Activated CD4-positive, alpha-beta T cell treated with anti-CD3 and anti-CD28 coated beads for 36 hours (primary cell): ENCODE results near the gene IVL. TPM values are rescaled to one million over a fixed set of nuclear protein-coding genes. Genes with fewer than 3 reads are reported as not detected.

Experiments
- ATAC-seq: fragments of 200-7000 bp; cut with Tn5 transposase; one replicate; pipeline ENCODE4 v1.10.0; 2021; ENCODE audit warnings: mild to moderate bottlenecking, moderate library complexity
- CTCF ChIA-PET: fragments of 350-600 bp; sonication (Branson Sonifier 250); formaldehyde crosslinking; loops from one replicate; lab custom pipeline; 2021; ENCODE audit warnings: antibody characterized with exemption; lab: Charles Lee
- POLR2A ChIA-PET: fragments of 350-600 bp; sonication (Branson Sonifier 250); formaldehyde crosslinking; loops from one replicate; lab custom pipeline; 2021; ENCODE audit warnings: antibody characterized with exemption, inconsistent platforms; lab: Charles Lee
- DNase-seq: peaks from one replicate; pipeline ENCODE4 v3.0.0-alpha.2; 2020
- H3K27ac Mint-ChIP-seq: one replicate; pipeline ENCODE4 v1.8.0; 2021; ENCODE audit warnings: mixed read lengths
- H3K27me3 Mint-ChIP-seq: one replicate; pipeline ENCODE4 v1.8.0; 2021; ENCODE audit warnings: mixed read lengths
- H3K36me3 Mint-ChIP-seq: one replicate; pipeline ENCODE4 v1.8.0; 2021; ENCODE audit warnings: low read depth, mixed read lengths
- H3K4me1 Mint-ChIP-seq: one replicate; pipeline ENCODE4 v1.8.0; 2021; ENCODE audit warnings: mixed read lengths
- H3K4me3 Mint-ChIP-seq: one replicate; pipeline ENCODE4 v1.8.0; 2021; ENCODE audit warnings: mild to moderate bottlenecking, moderate library complexity, mixed read lengths
- H3K9me3 Mint-ChIP-seq: one replicate; pipeline ENCODE4 v1.8.0; 2021; ENCODE audit warnings: low read depth, mixed read lengths
- intact Hi-C, 2 experiments: fragments of 100-400 bp; cut with DNase I in 1 of 2; cut with micrococcal nuclease in 1 of 2; formaldehyde crosslinking; loops; one replicate each; pipeline versions ENCODE4 v1.14.2 to v1.15.1; 2022 to 2024; cut with DNase I, micrococcal nuclease
- total RNA-seq, 2 experiments: library from RNA; stranded (reverse); gene quantifications; one replicate each; pipeline ENCODE4 v1.2.3, GENCODE V29; 2021

Gene IVL
- total RNA-seq, 2 experiments from 2014 or later = 0.07 TPM; not detected in 1

- ATAC-seq (no peak), DNase-seq (no peak)
- Mint-ChIP-seq H3K9me3 (no peaks in the 10 kb centered on the region), H3K36me3 (no peaks in the 10 kb centered on the region), H3K4me1 (no peaks in the 10 kb centered on the region), H3K4me3 (no peak overlapping the region), H3K27me3 (peaks cover 12% of the 10 kb centered on the region), H3K27ac (no peak overlapping the region)
- CTCF ChIA-PET = no interaction called here
- POLR2A ChIA-PET = no interaction called here
- intact Hi-C loops = loop anchor here (10.0 kb wide), 3 partner anchors 158 to 318 kb away; partner anchors contain the start of gene SPRR1B (in 1 of the 2)
Observed at GRCh38 chr1:152876827-152877226, 31.5 kb upstream of the IVL start.

DNA sequence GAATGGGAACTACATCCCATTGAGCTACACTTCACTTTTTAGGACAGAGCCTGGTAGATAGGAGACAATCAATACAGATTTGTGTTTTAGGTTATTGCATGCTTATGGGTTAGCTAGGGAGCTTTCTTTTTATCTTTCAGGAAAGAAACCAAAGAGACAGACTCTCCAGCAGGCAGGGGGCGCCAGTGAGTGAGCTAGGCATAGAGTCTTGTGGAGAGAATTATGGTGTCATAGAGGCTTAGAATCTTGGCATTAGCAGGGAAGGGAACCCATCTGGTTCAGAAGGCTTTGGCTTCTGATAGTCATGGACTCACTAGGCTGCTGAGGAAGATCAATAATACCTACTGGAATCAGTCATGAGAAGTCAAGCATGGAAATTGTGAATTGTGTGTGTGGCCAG lies 30.3 kb upstream of the IVL start, which contains the start of gene SMCP:
Gene SMCP, plus strand, starts transcription at position 281 of the 400 bp plus-strand sequence. CDS start 6,101 bp downstream, outside the sequence.
- H3K27ac Mint-ChIP-seq = no peak within 1 kb of the TSS
- no peaks in the 10 kb centered on the region for H3K36me3 Mint-ChIP-seq
- H3K4me3 Mint-ChIP-seq = no peak within 1 kb of the TSS
- ChIA-PET POLR2A (no interaction called here), CTCF (interaction anchor here (0.7 to 1.4 kb wide), 4 partner anchors 9 to 376 kb away, joined by 3 to 6 read pairs (median 4); no protein-coding TSS in a partner anchor)
- no peaks in the 10 kb centered on the region for H3K4me1 Mint-ChIP-seq
- intact Hi-C loops = loop anchor here (2.0 to 10.0 kb wide), 4 partner anchors 157 to 401 kb away; partner anchors contain the start of gene SPRR1B (in 1 of the 2)
- DNase-seq (peak; percentile 73), ATAC-seq (no peak)
- H3K9me3 Mint-ChIP-seq = no peaks in the 10 kb centered on the region
- peaks cover 12% of the 10 kb centered on the region for H3K27me3 Mint-ChIP-seq

DNA sequence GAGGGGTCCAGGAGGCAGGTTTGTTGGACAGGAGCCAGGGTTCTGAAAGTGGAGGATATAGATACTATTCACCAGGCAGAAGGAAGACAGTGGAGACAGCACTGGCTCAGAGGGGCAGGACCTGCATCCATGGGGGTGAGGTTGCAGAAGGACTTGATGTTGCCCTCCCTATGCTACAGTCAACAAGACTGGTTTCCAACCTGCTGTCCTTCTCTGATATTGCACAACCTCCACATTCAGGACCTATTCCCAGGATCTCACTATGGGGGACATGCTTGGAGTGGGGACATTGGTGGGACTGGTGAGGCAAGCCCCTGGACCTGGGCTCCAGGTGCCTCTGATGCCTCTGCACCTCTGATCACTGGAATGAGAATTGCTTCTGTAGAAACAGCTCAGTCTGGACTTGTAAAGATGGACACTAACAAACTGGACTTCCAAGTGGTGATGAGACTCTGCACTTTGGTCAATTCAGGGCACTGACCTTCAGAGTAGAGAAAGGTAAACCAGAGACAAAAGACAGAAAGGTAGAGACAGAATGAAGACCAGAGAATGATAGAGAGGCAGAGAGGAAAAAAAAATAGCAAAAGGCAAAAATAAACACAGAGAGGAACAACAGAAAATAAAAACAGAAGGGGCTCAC lies 28.7 kb upstream of the IVL start:
- CTCF ChIA-PET = interaction anchor here (0.6 kb wide), 1 partner anchor 150 kb away, joined by 3 read pairs; no protein-coding TSS in a partner anchor
- intact Hi-C loops = loop anchor here (2.0 to 10.0 kb wide), 4 partner anchors 155 to 399 kb away; partner anchors contain the start of gene SPRR1B (in 1 of the 2)
- POLR2A ChIA-PET = no interaction called here
- DNase-seq (no peak), ATAC-seq (no peak)
- no peak overlapping the region for H3K4me3 Mint-ChIP-seq
- no peaks in the 10 kb centered on the region for H3K9me3 Mint-ChIP-seq
- H3K36me3 Mint-ChIP-seq = no peaks in the 10 kb centered on the region
- H3K4me1 Mint-ChIP-seq = no peaks in the 10 kb centered on the region
- H3K27me3 Mint-ChIP-seq = peaks cover 12% of the 10 kb centered on the region
- no peak overlapping the region for H3K27ac Mint-ChIP-seq

GRCh38 chr1:152880316-152880715 lies 28.0 kb upstream of the IVL start:
- no peaks in the 10 kb centered on the region for H3K9me3 Mint-ChIP-seq
- no peaks in the 10 kb centered on the region for H3K36me3 Mint-ChIP-seq
- POLR2A ChIA-PET = no interaction called here
- H3K4me1 Mint-ChIP-seq = no peaks in the 10 kb centered on the region
- DNase-seq (no peak), ATAC-seq (no peak)
- intact Hi-C loops = no loop called here
- CTCF ChIA-PET = no interaction called here
- no peak overlapping the region for H3K4me3 Mint-ChIP-seq
- H3K27me3 Mint-ChIP-seq = peaks cover 12% of the 10 kb centered on the region
- H3K27ac Mint-ChIP-seq = no peak overlapping the region

GRCh38 chr1:152880907-152881306 lies 27.4 kb upstream of the IVL start:
- Mint-ChIP-seq H3K27me3 (peaks cover 10% of the 10 kb centered on the region), H3K36me3 (no peaks in the 10 kb centered on the region), H3K4me3 (no peak overlapping the region), H3K27ac (no peak overlapping the region), H3K9me3 (no peaks in the 10 kb centered on the region), H3K4me1 (no peaks in the 10 kb centered on the region)
- intact Hi-C loops = no loop called here
- ChIA-PET CTCF (interaction anchor here (0.7 kb wide), 1 partner anchor 11 kb away, joined by 3 read pairs; no protein-coding TSS in a partner anchor), POLR2A (no interaction called here)
- ATAC-seq = peak; percentile 60
- DNase-seq = peak; percentile 22

DNA sequence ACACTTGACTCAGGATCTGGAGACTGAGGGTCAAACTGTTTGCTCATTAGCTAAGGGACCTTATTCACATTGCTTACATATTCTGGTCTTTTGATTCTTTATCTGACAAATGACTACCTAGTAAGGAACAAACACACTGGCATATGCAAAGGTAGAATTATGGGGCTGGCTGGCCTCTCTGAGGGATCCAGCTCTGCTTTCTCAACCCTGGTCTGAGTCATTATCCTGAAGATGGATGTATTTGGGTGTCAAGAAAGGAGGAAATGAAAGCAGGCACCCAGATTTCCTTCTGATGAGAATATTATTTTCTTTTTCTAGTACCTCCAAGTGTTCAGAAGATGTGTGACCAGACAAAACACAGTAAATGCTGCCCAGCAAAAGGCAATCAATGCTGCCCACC lies 24.3 kb upstream of the IVL start:
- DNase-seq (no peak), ATAC-seq (no peak)
- H3K27me3 Mint-ChIP-seq = peaks cover 4% of the 10 kb centered on the region
- no peak overlapping the region for H3K4me3 Mint-ChIP-seq
- no peaks in the 10 kb centered on the region for H3K36me3 Mint-ChIP-seq
- CTCF ChIA-PET = interaction anchor here (0.5 to 1.1 kb wide), 2 partner anchors 9 to 18 kb away, joined by 3 to 4 read pairs; no protein-coding TSS in a partner anchor
- H3K4me1 Mint-ChIP-seq = no peaks in the 10 kb centered on the region
- no peaks in the 10 kb centered on the region for H3K9me3 Mint-ChIP-seq
- intact Hi-C loops = no loop called here
- H3K27ac Mint-ChIP-seq = no peak overlapping the region
- POLR2A ChIA-PET = no interaction called here

DNA sequence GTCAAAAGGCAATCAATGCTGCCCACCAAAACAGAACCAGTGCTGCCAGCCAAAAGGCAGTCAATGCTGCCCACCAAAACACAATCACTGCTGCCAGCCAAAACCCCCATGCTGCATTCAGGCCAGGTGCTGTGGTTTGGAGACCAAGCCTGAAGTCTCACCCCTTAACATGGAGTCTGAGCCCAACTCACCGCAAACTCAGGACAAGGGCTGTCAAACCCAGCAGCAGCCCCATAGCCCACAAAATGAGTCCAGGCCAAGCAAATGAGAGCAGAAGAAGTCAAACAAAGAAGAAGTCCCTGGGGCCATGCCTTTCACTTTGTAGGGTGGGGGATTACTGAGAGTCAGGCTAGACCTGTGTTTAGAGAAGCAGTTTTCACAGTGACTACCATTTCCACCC lies 23.8 kb upstream of the IVL start:
- H3K27me3 Mint-ChIP-seq = peaks cover 4% of the 10 kb centered on the region
- DNase-seq = no peak
- no peaks in the 10 kb centered on the region for H3K4me1 Mint-ChIP-seq
- no peak for ATAC-seq
- H3K4me3 Mint-ChIP-seq = no peak overlapping the region
- H3K36me3 Mint-ChIP-seq = no peaks in the 10 kb centered on the region
- ChIA-PET CTCF (no interaction called here), POLR2A (no interaction called here)
- no peak overlapping the region for H3K27ac Mint-ChIP-seq
- intact Hi-C loops = no loop called here
- no peaks in the 10 kb centered on the region for H3K9me3 Mint-ChIP-seq

DNA sequence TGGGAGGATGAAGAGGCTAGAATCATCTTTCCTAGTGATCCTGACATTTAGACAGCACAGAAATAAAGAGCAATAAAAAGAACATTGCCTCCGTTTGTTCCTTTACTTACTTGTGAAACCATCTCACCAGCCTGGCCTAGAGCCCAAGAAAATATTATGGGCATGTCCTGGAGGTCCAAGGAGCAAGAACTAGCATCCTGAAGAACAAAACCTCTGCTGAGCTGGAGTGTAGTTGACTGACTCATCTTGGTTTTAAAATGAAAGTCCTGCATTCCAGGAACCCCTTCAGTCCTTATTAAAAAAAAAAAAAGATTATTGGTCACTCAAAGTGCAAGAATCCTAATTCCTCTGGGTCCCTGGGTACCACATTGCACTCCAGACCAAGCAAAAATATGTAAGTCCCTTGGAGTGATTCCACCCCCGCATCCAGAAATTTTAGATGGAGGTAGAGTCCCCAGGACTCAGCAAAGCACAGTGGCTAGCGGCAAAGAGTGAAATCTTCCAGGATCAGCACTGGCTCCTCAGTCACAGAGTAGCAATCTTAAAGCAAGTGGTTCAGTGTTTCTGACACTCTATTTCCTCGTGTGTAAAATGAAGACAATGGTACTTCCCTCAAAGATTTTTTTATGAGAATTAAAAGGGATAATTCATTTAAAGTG lies 23.3 kb upstream of the IVL start:
- H3K36me3 Mint-ChIP-seq = no peaks in the 10 kb centered on the region
- CTCF ChIA-PET = no interaction called here

DNA sequence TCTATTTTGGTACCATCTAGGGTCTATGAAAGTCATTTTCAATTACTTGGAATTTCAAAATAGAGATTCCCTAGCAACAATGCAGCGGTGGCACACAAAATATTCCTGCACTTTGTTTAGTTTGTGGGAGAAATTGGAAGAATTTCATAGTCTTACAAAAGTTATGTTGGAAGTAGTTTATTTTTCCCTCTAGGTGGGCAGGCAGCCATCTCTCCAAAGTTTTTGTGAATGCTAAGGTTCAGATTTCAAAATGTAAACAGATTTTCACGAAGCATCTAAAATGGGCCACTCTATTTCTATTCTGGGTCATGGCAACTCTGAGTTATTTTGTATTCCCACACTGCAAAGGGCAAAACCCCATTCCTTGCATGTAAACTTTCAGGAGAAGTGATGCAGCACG lies 22.3 kb upstream of the IVL start:
- DNase-seq (no peak), ATAC-seq (no peak)
- POLR2A ChIA-PET = no interaction called here
- Mint-ChIP-seq H3K4me1 (no peaks in the 10 kb centered on the region), H3K36me3 (no peaks in the 10 kb centered on the region), H3K4me3 (no peak overlapping the region), H3K27ac (no peak overlapping the region), H3K9me3 (no peaks in the 10 kb centered on the region), H3K27me3 (peaks cover 8% of the 10 kb centered on the region)
- intact Hi-C loops = no loop called here
- CTCF ChIA-PET = no interaction called here

More for the DNA sequence above, 23.3 kb upstream of the IVL start:
- ATAC-seq = no peak
- Mint-ChIP-seq H3K4me1 (no peaks in the 10 kb centered on the region), H3K27ac (no peak overlapping the region), H3K4me3 (no peak overlapping the region), H3K9me3 (no peaks in the 10 kb centered on the region), H3K27me3 (peaks cover 6% of the 10 kb centered on the region)
- intact Hi-C loops = no loop called here
- no peak for DNase-seq
- POLR2A ChIA-PET = no interaction called here

- intact Hi-C loops = no loop called here
- ATAC-seq (no peak), DNase-seq (no peak)
- H3K9me3 Mint-ChIP-seq = no peaks in the 10 kb centered on the region
- no peaks in the 10 kb centered on the region for H3K36me3 Mint-ChIP-seq
- peaks cover 11% of the 10 kb centered on the region for H3K27me3 Mint-ChIP-seq
- no peak overlapping the region for H3K27ac Mint-ChIP-seq
- no peak overlapping the region for H3K4me3 Mint-ChIP-seq
- CTCF ChIA-PET = no interaction called here
- POLR2A ChIA-PET = no interaction called here
- no peaks in the 10 kb centered on the region for H3K4me1 Mint-ChIP-seq
Observed at GRCh38 chr1:152886758-152887409, 21.5 kb upstream of the IVL start.

GRCh38 chr1:152888126-152888525 lies 20.2 kb upstream of the IVL start:
- intact Hi-C loops = no loop called here
- DNase-seq = no peak
- no peak for ATAC-seq
- ChIA-PET POLR2A (no interaction called here), CTCF (no interaction called here)
- H3K9me3 Mint-ChIP-seq = no peaks in the 10 kb centered on the region
- no peak overlapping the region for H3K27ac Mint-ChIP-seq
- peaks cover 11% of the 10 kb centered on the region for H3K27me3 Mint-ChIP-seq
- H3K4me1 Mint-ChIP-seq = no peaks in the 10 kb centered on the region
- no peak overlapping the region for H3K4me3 Mint-ChIP-seq
- H3K36me3 Mint-ChIP-seq = no peaks in the 10 kb centered on the region
